DOHH2 (cell line): ENCODE measurements around the gene DGKD.

Source experiments
- H3F3A ChIP-seq: fragments of 200-600 bp; sonication (generic), shearing (Covaris generic); 2 replicates; pipeline ENCODE4 v1.6.0; 2016; ENCODE audit warnings: antibody characterized with exemption, mild to moderate bottlenecking; ENCODE audit not compliant: control insufficient read depth, insufficient read depth
- H3K27ac ChIP-seq: fragments of 200-600 bp; sonication (generic); 2 replicates; pipeline ENCODE4 v1.5.1; 2014; ENCODE audit warnings: low read depth, mild to moderate bottlenecking, low read length, moderate library complexity
- H3K27me3 ChIP-seq: fragments of 200-600 bp; sonication (generic); 2 replicates; pipeline ENCODE4 v1.6.1; 2014; ENCODE audit warnings: mild to moderate bottlenecking, low read length, mixed read lengths; ENCODE audit not compliant: control insufficient read depth
- H3K36me3 ChIP-seq: fragments of 200-600 bp; sonication (generic); 2 replicates; pipeline ENCODE4 v1.6.1; 2014; ENCODE audit warnings: mild to moderate bottlenecking, low read length, moderate library complexity, mixed read lengths; ENCODE audit not compliant: control insufficient read depth
- H3K4me1 ChIP-seq: fragments of 200-600 bp; sonication (generic); 2 replicates; pipeline ENCODE4 v1.6.1; 2014; ENCODE audit warnings: mild to moderate bottlenecking, low read length, mixed read lengths; ENCODE audit not compliant: control insufficient read depth
- H3K4me2 ChIP-seq: fragments of 200-600 bp; sonication (generic); 2 replicates; pipeline ENCODE4 v1.6.0; 2014; ENCODE audit warnings: mild to moderate bottlenecking, low read length, moderate library complexity
- H3K4me3 ChIP-seq: fragments of 200-600 bp; sonication (generic); 2 replicates; pipeline ENCODE4 v1.5.1; 2014; ENCODE audit warnings: mild to moderate bottlenecking, low read length, mixed read lengths
- H3K79me2 ChIP-seq: fragments of 200-600 bp; sonication (generic); 2 replicates; pipeline ENCODE4 v1.6.1; 2014; ENCODE audit warnings: mild to moderate bottlenecking, low read length, mixed read lengths; ENCODE audit not compliant: control insufficient read depth
- H3K9me2 ChIP-seq: fragments of 200-600 bp; sonication (generic); replicated peaks from 2 replicates; pipeline ENCODE4 v1.6.1; 2014; ENCODE audit warnings: mild to moderate bottlenecking, low read length, mixed read lengths; ENCODE audit not compliant: control insufficient read depth
- H3K9me3 ChIP-seq: fragments of 200-600 bp; sonication (generic); 2 replicates; pipeline ENCODE4 v1.6.1; 2014; ENCODE audit warnings: antibody characterized with exemption, low read length, mixed read lengths; ENCODE audit not compliant: control insufficient read depth, insufficient read depth
- H4K20me1 ChIP-seq: fragments of 200-600 bp; sonication (generic); 2 replicates; pipeline ENCODE4 v1.6.0; 2014; ENCODE audit warnings: low read depth, mild to moderate bottlenecking, antibody characterized with exemption, low read length, moderate library complexity; ENCODE audit not compliant: control insufficient read depth, insufficient read depth
- CTCF ChIP-seq: fragments of 200-600 bp; sonication (generic); IDR thresholded peaks from one replicate; pipeline ENCODE4 v1.5.1; 2014; ENCODE audit warnings: antibody characterized with exemption, mild to moderate bottlenecking, low read depth, low read length; ENCODE audit not compliant: poor library complexity, severe bottlenecking
- EZH2phosphoT487 ChIP-seq: fragments of 200-600 bp; sonication (generic); IDR thresholded peaks from 2 replicates; pipeline ENCODE4 v1.6.1; 2017; ENCODE audit warnings: borderline replicate concordance, mild to moderate bottlenecking, antibody characterized with exemption, low read length, moderate library complexity, mixed read lengths

DGKD gene

GRCh38 chr2:233471291-233472035 is 117.2 kb downstream of the DGKD start:
- Histone ChIP-seq H3K79me2 (no peaks in the 10 kb centered on the region), H4K20me1 (no peaks in the 10 kb centered on the region), H3K9me3 (no peaks in the 10 kb centered on the region), H3K4me1 (no peaks in the 10 kb centered on the region), H3K4me3 (no peak overlapping the region), H3K36me3 (peaks cover 30% of the 10 kb centered on the region), H3K4me2 (no peak overlapping the region), H3K9me2 (no peaks in the 10 kb centered on the region), H3K27ac (no peak overlapping the region), H3F3A (no peaks in the 10 kb centered on the region), H3K27me3 (no peaks in the 10 kb centered on the region)
- no peak for TF ChIP-seq CTCF

GRCh38 chr2:233473386-233473791 is 119.1 kb downstream of the DGKD start:
- H3K27me3 ChIP-seq: no peaks in the 10 kb centered on the region

GRCh38 chr2:233473878-233474277 is 119.6 kb downstream of the DGKD start:
- no peaks in the 10 kb centered on the region for H4K20me1 ChIP-seq
- H3K36me3 ChIP-seq: peaks cover 12% of the 10 kb centered on the region
- H3K27ac ChIP-seq: no peak overlapping the region
- no peaks in the 10 kb centered on the region for H3K4me1 ChIP-seq
- H3K4me2 ChIP-seq: no peak overlapping the region
- TF ChIP-seq CTCF (no peak), EZH2phosphoT487 (no peak)
- H3K9me3 ChIP-seq: no peaks in the 10 kb centered on the region
- H3K9me2 ChIP-seq: no peaks in the 10 kb centered on the region
- no peaks in the 10 kb centered on the region for H3K27me3 ChIP-seq
- H3F3A ChIP-seq: no peaks in the 10 kb centered on the region
- H3K4me3 ChIP-seq: no peak overlapping the region
- no peaks in the 10 kb centered on the region for H3K79me2 ChIP-seq

More at GRCh38 chr2:233473386-233473791, 119.1 kb downstream of the DGKD start:
- H3K4me1 ChIP-seq: no peaks in the 10 kb centered on the region
- no peaks in the 10 kb centered on the region for H3F3A ChIP-seq
- H3K9me3 ChIP-seq: no peaks in the 10 kb centered on the region
- peaks cover 17% of the 10 kb centered on the region for H3K36me3 ChIP-seq
- H3K79me2 ChIP-seq: no peaks in the 10 kb centered on the region
- no peak overlapping the region for H3K4me2 ChIP-seq
- TF ChIP-seq CTCF (no peak), EZH2phosphoT487 (no peak)
- H3K4me3 ChIP-seq: no peak overlapping the region
- H3K9me2 ChIP-seq: no peaks in the 10 kb centered on the region
- H4K20me1 ChIP-seq: no peaks in the 10 kb centered on the region
- H3K27ac ChIP-seq: no peak overlapping the region
